ENCODE results near the gene STIMATE.

Gene STIMATE

DNA sequence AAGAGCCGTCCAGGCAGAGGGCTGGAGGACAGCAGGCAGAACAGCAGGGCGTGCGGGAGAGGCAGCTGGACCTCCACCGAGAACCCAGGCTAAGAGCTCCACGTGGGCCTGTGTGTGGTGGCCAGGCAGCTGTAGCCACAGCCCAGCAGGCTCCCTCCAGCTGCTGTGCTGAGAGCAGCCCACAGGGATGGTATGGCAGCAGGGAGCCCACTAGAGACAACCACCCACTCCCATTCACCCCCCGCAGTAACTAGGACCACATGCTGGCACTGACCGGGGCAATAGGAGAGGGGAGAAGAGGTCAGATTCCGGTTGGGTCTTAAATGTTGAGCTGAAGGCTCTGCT, 37.0 kb downstream of the STIMATE start:
- DNase-seq, result no peak

DNA sequence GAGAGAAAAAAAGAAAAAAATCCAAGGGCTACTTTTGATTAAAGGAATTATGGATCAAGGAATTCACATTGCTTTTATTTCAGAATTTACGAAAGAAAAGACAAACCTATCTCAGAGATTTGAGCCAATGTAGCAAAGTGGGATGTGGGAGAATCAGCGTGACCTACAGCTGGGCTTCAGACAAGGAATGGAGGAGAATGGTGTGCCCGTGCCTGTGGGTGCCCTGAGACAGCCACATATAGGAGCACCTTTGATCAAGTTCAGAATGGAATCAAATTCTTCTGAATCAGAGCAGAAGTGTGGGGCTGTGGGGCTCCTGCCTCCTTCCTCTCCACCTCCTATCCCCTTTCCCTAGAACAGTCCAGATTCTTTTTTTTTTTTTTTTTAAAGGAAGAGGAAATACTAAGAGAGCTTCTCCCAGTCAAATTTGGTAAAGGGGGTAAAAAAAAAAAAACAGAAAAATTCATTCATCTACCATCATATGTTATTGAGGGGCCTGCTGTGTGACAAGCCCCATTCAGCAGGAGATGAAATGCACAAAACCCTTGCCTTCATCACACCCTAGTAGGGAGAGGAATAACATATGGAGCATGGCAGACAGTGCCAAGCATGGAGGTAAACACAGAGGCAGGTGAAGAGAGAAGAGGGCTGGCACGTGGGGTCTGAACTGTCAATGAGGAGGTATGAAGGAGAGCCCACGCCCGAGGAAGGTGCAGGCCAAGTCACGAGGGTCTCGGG, 37.5 kb downstream of the STIMATE start:
- no peak for DNase-seq

DNA sequence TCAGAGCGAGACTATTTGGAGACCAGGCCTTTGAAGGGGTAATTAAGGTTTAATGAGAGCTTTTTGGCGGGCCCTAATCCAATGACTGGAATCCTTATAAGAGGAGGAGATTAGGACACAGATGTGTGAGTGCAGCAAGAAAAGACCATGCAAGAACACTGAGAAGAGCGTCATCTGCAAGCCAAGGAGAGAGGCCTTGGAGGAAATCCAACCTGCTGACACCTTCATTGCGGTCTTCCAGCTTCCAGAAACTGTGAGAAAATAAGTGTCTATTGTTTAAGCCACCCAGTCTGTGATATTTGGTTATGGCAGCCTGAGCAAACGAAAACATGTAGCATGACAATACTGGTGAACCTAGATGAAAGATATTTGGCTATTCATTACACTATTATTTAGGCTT, 39.5 kb downstream of the STIMATE start:
- DNase-seq, result no peak

DNA sequence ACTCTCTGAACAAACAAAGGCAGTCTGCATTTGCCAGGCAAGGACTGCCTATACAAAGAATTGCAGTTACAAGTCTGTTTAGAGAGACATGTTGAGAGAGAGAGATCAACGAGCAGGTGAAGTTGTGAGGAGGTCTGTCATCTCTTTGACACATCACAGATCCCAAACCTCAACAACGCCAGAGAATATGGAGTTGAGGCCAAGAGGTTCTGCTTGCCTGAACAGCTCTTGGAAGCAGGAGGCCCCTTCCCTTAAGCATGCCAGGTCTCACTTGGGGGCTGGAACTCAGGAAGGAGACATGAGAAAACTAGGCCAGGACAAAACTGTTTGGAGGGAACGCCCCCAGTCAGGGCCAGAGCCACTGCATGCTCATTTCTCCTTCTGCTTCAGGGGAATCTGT, 40.2 kb downstream of the STIMATE start:
- DNase-seq, result no peak

DNA sequence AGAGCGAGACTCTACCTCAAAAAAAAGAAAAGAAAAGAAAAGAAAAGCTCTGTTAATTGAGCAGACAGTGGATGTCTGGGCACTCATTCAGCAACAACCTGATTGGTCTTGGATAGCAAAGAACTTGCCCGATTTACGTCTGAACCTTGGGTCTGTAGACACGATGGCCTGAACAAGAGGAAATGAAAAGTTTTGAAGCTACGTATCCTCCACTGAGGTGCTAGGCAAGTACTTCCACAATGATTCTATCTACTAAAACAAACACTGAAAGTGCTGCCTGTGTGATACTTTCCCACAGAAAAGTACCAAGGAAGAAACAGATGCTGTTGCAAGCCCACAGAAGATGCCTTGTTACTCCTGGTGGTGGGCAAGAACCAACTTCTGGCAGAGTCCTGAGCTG, 40.7 kb downstream of the STIMATE start:
- no peak for DNase-seq

DNA sequence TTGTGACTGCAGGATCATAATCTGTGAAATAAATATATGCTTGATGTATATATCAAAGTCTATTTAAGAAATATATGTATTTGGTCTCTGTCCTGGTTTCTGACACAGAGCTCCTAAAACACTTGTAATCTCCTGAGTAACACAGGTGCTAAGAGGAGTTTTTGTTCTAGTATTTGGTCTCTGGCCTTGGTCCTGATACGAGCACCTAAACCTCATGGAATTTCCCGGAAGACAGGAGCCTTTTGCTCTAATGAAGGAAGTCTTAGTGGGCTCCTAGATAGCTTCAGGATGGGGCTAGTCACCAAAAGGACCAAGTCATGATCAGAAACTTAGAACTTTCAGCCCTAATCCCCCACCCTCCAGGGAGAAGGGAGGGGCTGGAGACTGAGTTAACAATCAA, 43.3 kb downstream of the STIMATE start:
- DNase-seq, result no peak

DNA sequence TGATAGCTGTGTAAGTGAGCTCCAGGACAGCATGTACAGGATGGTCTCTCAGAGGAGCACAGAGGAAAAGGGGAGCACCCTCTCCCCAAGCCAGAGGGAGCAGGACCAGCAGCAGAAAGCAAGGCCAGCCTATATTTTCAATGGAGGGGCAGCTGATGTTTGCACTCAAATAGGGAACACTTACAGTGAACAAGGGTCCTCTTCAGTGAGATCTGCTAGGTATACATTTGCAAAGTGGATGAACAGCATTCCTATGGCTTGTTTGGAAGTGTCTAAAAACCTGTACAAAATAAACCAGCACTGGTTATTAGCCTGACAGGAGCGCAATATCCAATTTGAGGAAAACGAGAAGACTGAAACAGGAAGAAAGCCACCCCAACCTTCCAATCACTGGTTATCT, 44.9 kb downstream of the STIMATE start:
- no peak for DNase-seq

DNA sequence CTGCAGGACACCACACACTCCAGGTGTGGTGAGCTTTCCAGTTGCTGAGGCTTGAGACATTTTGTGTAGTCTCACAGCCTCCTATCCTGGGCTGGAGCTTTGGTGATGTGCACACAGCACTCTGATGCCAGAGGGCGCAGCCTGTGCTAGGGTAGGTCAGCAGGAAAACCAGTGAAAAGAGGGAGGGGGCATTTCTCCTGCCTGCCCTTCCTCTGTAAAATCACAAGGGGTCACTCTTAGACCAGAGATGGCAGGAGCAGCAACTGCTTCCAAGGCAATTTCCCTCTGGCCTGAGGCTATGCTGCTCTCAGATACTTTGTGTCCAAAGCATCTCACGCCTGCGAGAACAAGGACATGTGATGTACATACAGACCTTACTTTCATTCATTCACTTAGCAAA, 46.0 kb downstream of the STIMATE start:
- peak; percentile 17 for DNase-seq

DNA sequence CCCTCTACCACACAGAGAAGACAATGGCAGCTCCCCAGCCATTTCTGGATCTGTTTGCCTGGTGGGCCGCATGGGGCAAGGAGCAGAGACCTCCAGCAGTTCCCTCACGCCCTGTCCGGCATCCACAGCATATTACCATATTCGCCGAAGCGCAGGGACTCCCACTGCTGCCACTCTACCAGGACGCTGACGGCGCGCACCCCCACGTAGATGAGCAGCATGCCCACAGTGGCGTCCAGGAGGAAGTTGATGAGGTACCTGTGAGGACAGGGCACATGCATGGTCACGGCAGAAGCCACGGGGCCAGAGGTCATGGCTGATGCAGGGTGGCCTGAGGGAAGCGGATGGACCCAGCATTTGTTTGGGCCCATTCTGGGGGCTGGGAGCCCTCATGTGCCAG, 47.7 kb downstream of the STIMATE start:
- no peak for DNase-seq

DNA sequence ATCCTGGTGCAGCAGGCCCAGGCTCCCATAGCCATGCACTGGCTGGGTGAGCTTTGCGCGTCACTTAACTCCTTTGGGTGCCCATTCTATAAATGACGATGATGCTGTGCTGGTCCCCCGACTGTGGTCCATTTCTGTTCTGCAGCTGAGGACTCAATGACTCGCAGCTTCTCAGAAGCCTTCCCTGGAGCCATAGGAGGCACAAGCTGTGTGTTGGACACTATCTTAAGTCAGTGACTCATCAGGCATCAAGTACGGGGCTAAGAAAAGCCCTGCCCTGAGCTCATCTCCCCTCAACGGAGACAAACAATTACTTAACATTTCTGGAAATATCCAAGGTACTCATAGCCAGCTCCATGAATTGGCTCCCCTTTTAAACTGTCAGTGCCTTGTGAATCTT, 48.7 kb downstream of the STIMATE start:
- DNase-seq, result no peak

DNA sequence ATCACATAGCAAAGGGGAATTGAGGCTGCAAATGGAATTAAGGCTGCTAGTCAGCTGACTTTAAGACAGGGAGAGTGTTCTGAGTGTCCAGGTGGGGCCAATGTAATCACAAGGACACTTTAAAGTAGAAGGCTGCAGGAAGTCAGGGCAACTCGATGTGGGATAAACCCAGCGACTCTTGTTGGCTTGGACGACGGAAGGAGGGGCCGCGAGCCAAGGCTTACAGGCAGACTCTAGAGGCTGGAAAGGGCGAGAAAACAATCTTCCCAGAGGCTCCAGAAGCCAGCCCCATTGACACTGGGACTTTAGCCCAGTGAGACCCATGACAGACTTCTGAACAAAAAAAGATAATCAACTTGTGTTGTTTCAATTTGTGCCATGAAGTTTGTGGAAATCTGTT, 49.6 kb downstream of the STIMATE start:
- DNase-seq, result no peak

DNA sequence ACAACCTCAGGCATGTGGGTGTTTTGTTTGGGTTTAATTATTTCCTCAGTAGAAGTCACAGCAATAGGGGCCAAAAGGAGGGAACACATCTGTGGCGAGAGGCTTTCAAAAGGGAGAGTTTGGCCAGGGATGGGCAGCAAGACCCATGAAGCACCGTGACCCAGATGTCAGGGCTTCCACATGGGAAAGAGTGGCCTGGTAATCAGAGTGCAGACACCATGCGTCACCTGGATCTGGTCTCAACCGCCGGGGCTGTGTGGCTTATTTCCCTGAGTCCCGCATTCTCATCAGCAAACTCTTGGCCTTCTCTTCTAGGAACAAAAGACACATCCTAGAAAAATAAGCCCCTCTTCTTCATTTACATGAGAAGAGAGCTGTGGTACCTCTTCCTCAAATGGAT, 50.1 kb downstream of the STIMATE start:
- no peak for DNase-seq

DNA sequence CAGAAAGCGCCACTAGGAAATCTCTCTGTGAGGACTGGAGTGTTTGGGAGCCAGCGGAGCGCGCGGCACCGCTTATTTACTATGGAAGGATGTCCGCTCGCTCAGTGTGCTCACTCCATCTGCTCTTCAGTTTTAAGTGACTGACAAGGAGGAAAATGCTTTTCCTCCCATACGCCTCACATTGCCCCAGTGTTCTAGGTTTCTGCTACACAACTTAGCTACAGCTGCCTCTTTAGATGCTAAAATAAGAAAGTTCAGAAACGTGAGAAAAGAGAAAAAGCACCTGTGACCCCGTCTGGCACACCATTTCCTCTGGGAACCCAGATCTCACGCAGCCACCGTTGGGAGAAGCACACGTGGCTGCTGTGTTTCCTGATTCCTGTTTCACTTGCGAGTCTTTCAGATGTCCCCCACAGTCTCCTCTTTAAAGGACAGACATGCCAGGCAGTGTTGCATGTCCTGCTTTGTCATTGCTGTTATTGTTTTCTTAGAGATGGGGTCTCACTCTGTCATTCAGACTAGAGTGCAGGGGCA, 50.8 kb downstream of the STIMATE start:
- peak; percentile 23 for DNase-seq

DNA sequence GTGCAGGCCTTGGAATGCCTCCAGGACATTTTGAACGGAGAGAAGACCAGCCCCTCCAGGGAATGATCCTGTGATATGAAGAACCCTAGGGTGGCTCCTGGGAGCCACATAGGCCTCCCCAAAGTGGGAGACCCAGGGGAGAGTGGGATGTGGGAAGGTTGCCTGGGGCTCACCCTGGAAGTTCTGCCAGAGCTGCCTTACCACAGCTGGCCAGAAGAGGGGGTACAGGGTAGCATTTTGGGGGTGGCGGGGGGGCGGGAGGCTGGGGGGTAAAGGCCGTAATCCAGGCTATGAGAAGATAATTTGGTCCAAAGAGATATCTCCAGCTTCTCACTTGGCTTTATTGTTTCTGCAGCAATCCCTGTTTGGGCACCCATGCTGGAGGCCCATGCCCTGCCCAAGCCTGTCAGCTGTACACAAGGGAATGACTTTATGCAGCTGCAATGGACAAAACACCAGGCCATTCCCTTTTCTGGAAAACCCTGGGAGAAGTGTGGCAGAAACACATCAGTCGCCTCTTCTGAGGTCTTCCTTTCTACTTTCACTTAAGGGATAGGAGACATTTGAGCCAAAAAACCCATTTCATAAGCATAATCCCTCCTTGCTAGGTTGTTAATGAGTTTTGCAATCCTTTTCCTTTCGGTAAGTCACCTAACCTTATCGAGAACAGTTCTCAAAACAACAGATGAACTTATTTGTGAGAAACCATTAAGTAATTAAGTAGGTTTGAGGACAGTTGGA, 51.5 kb downstream of the STIMATE start:
- DNase-seq, result no peak

DNA sequence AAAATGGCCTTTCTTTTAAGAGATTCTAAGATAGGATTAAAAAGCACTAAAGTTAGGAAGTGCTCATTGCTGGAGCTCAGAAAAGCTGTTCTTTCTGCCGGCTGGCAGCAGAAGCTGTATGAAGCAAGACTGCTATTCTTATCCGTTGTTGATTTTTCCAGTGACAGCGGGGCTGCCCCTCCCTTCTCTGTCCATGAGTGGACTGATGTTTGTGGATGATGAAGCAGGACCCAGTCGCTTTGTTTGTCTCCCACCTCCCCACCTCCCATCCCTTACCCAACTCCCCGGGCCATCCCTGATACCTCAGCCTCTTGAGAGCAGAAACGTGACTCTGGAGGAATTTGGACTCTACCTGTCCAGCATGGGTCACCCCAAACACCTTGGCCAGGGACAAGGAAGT, 52.2 kb downstream of the STIMATE start:
- DNase-seq, result no peak

DNA sequence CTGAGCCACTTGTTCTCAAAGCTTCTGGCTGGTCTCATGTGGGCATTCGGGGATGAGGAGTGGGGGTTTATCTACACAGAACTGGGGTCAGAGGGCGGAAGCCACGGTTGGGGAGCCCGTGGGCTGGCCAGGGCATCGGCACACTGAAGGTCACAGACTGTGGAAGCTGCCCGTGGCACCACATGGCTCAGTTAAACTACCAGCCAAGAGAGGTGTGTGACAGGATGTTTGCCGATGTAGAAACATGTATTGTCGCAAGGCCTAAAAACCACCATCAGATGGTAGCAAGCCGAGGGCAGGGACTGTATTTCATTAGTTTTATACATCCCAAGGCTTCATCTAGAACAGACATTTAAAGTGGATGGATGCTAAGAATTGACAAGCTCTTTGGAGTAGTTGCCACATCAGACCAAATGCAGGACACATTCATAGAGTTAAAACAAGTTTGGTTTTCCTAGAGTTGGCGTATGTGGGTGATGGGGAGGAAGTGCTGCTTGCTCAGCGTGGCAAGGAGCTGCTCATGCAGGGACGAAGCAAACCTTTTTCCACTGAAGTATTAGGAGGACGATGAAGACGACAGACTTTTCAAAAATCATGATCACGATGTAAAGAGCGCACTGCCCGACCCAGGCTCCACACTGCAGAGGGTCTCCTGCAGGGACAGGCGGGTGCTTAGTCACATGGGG, 52.9 kb downstream of the STIMATE start:
- DNase-seq, result no peak

DNA sequence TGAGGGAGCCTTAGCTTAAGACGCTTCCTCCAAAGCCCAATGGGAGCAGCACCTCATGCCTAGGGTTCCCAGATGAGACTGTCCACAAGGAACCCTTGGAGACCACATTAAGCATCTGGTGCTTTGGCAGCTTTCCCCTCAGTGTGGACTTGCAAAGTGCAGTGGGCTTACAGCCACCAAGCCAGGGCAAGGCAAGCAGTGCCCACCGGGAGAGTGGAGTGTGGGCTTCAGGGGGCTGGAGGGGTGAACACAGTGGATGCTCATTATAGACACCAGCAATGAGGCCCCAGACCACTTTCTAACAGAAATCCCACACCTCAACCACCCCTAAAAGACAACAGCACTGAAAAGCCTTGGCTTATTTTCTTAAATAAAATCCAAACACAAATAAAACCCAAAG, 53.5 kb downstream of the STIMATE start:
- no peak for DNase-seq

DNA sequence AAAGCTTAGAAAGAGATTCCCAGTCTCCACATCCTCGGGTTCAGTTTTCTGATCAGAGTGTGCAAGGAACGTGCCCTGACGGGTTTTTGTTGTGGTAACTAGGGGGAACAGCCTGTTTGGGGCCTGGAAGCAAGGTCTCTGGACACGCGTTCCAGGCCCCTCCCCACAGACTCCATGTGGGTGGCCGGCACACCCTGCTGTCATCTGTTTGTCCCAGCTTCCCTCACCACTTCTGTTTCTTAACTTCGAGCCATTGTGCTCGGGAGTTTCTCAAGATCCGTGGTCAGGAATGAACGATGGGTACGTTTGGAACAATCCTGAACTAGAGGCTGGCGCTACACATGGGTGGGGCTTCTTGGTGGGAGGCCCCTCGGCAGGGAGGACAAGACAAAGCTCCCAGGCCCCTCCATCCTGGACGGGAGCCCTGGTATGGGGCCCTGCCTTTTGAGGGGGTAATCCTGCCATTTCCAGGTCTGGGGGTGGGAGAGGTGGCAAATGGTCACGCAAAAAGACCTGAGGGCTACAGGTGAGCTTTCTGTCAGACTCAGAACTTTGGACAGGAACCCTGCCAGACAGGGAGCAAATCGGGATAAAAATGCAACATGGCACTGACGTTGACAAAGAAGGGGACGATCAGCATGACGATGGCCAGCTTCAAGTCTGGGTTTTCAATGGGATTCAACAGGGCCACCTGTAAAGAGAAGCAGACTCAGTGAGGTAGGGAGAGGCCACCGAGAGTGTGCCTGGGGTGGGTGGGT, 54.1 kb downstream of the STIMATE start:
- DNase-seq, result no peak

DNA sequence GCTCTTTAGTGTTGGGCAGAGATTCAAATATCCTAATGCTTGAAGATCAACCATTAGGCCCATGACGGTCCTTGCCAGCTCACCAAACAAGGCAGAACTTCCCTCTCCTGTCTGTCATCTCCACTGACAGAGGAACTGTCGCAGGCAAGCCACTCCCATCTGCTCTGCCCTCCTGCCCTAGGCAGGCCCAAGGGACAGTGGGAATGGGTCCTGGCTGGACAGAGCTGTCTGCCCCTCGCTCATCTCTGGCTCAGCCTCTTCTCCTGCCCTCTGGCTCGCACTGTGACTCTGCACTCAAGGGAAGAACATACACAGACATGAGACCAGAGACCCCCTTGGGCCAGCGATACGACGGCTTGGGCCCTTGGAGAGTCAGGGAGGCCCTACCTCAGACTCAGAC, 54.9 kb downstream of the STIMATE start:
- no peak for DNase-seq

DNA sequence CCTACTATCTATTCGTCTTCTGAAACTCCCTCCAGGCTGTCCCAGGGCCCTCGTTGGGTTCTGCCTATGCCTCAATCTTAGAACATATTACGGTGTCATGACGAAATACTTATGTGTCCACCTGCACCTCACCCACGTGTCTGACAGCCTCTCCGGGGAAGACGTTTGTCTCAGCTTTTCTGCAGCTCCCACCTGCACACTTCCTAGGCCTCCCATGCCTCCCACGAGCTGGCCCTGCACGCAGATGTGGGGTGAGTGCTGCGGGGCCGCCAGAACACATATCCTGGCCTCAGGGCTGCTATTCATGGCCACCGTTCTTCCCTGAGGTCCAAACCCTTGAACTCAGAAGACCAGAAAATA, 55.4 kb downstream of the STIMATE start:
- DNase-seq, result no peak

DNA sequence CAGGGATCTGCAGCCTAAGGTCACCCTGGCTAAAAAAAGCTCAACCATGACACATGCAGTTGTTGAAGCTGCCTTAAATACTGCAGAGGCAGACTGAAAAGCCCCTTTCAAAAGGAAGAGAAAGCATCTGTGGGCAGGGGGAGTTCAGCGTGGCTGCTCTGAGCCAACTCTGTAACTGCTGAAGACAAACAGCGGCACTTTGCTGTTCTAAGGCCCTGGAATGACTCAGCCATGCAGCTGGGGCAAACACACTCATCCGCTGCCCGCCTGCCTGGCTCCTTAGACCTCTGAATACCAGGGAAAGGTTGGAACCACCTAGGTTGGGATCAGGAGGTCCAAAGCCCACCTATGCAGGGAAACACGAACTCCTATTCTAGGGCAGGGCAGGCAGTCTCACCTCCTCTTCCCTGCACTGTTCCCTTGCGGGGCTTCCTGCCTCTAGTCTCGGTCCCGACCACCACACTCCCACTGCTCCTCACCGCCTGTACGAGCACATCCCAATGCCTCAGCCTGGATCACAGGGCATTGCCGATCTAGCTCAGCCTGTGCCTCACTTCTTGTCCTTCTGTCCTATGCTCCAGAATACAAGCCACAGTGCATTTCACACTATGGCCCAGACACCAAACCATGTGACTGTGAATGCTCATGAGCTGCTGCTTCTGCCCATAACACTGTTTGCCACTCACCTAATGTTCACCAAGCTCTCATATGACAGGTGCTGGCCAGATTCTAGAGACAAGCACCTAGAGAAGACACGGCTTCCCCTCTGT, 56.0 kb downstream of the STIMATE start:
- DNase-seq, result no peak

DNA sequence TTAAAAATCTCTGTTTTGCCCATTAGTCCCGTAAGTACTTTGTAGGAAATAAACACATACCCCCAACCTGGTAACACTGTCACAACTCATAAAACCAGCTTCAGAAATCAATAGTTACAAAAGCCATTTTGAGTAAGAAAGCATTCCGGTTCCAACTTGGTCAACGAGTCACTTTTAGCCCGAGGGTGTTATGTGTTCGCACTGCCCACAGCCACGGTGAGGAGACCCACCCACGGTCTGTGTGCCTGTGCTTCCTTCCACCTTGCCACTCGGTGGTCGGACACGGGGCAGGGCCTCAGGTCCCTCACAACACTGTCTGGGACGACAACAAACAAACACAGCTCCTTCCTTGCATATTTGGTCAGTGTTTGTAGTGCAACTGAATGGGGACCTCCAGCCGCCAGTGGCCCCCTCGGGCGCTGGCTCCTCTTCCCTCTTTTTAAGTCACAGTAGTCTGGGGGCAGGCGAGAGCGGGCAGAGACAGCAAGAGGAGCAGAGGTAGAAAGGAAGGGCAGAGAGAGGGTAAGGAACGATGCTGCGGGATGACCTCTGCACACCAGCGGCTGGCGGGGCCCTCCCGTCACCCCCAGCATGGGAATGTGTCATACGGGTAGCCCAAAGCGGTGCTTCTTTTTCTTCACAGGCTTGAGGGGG, 57.3 kb downstream of the STIMATE start:
- DNase-seq, result no peak
